ENCODE data around the gene NAALADL2.
A peak's percentile ranks its signal among the peaks of the same experiment; 100 is the strongest.

The NAALADL2 gene

DNA sequence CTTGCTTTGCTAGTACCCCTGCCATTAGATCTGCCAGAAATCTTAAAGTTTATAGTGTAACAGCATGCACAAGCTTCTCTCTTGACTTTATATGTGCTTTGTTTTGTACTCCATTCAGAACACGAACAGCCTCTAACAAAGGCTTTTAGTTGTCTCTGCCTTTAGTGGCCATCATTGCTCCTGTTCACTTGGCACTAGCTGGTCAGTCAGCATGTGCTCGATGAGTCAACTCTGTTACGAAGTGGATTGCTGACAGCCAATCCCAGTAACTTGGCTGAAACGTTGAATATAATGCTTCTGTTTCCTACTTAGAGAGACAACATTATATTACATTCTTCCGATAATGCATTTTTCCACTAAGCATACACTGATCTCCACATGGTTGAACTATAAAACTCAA is 349.2 kb downstream of the NAALADL2 start:
- DNase-seq (ENCODE audit: low read depth): no peak

GRCh38 chr3:175211466-175211865 is 352.3 kb downstream of the NAALADL2 start:
- DNase-seq (ENCODE audit: low read depth): no peak

GRCh38 chr3:175212896-175213295 is 353.8 kb downstream of the NAALADL2 start:
- DNase-seq (ENCODE audit: low read depth): peak; percentile 32

GRCh38 chr3:175214216-175214615 is 355.1 kb downstream of the NAALADL2 start:
- no peak for DNase-seq (ENCODE audit: low read depth)

- DNase-seq (ENCODE audit: low read depth): no peak
Measured at GRCh38 chr3:175215833-175216232, 356.7 kb downstream of the NAALADL2 start.

- DNase-seq (ENCODE audit: low read depth): no peak
Measured at GRCh38 chr3:175222356-175222755, 363.2 kb downstream of the NAALADL2 start.

GRCh38 chr3:175224051-175224450 is 364.9 kb downstream of the NAALADL2 start:
- DNase-seq (ENCODE audit: low read depth): no peak

GRCh38 chr3:175226444-175226843 is 367.3 kb downstream of the NAALADL2 start:
- DNase-seq (ENCODE audit: low read depth): no peak

GRCh38 chr3:175227126-175227525 is 368.0 kb downstream of the NAALADL2 start:
- no peak for DNase-seq (ENCODE audit: low read depth)

- DNase-seq (ENCODE audit: low read depth): no peak
Measured at GRCh38 chr3:175233957-175234940, 375.1 kb downstream of the NAALADL2 start.

DNA sequence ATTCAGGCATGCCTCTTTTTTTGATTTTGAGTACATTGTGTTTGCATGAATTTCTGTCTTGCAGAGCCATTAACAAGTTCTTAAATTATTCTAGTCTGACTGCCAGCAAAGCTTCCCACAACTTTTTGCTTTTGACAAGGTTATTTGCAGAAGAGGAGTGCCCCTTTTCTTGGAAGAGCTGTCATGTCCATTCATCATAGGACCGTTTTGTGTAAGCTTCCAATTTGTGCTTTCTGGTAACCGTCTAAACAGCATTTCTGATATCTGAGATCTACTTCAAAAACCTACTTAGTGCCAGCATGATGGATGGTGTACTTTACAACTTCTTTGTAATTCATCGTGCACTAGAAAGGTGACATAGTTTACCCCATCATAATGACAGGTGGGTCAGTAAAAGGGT is 379.7 kb downstream of the NAALADL2 start:
- no peak for DNase-seq (ENCODE audit: low read depth)

DNA sequence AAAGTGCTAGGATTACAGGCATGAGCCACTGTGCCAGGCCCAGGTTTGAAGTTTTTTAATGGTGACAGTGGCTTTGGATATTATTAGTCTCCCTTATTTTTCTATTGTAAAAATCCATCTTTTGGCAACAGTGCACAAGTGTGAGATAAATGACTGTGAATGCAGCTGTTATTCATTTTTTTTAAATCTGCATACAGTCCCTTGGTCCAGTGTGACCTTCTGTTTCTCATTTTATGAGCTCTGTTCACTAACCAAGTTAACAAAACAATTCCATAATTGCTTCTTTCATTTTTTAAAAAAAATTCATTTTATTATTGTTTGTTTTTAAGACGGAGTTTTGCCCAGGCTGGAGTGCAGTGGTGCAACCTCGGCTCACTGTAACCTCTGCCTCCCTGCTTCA is 381.8 kb downstream of the NAALADL2 start:
- DNase-seq (ENCODE audit: low read depth): no peak

- no peak for DNase-seq (ENCODE audit: low read depth)
Measured at GRCh38 chr3:175242243-175242642, 383.1 kb downstream of the NAALADL2 start.

DNA sequence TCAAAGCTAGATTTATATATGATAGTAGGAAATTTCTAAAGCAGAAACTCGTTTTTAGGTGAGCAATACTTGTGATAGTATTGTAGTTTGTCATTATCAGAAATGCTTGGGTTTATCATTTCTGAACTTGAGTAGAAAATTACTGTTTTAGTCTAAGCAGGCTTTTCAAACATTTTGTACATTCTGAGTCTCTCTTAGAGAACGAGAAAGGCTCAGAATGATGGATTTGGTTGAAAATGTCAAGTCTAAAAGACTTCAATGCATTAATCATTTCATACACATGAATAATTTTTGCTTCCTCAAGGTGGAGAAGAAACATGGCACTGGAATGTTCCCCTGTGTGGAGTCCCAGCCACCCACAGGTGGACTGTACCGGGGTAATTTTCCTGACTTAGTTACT is 387.1 kb downstream of the NAALADL2 start:
- no peak for DNase-seq (ENCODE audit: low read depth)

- no peak for DNase-seq (ENCODE audit: low read depth)
Measured at GRCh38 chr3:175246766-175247165, 387.6 kb downstream of the NAALADL2 start.

- no peak for DNase-seq (ENCODE audit: low read depth)
Measured at GRCh38 chr3:175247629-175248028, 388.5 kb downstream of the NAALADL2 start.

DNA sequence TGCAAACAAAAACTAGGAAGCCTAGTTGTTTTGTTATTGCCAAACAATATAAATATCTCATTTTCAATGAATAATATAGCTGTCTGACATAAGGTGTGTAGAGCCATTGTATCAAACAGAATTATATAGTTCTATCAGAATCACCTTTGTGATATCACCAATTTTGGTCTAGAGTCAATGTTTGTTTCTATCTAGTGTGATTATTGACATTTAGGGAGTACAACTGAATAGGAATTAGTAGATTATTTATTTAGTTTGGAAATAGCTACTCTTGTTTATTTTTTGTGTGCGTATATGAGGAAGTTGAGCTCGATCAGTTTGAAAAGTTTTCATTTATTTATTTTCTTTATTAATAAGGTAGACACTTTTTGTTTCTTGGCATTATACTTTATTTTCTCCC is 389.7 kb downstream of the NAALADL2 start:
- no peak for DNase-seq (ENCODE audit: low read depth)

DNA sequence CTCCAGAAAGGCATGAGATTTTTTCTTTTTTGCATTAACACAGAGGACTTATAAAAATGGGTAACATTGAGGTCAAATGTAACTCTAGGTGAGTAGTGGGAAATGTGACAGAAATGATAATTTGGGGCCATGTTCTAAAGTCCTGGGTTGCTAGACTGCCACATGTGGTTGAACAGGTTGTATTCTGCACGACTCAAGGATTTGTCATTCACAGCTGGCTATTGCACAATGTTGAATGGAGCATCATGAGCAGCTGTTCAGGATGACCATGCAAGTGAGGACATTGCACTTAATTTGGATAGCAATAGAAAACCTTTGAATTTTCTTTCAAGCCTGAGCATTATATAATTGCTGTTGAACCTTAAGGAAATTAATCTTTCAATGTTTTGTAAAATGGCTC is 396.6 kb downstream of the NAALADL2 start:
- DNase-seq (ENCODE audit: low read depth): no peak

GRCh38 chr3:175257123-175257522 is 398.0 kb downstream of the NAALADL2 start:
- no peak for DNase-seq (ENCODE audit: low read depth)

DNA sequence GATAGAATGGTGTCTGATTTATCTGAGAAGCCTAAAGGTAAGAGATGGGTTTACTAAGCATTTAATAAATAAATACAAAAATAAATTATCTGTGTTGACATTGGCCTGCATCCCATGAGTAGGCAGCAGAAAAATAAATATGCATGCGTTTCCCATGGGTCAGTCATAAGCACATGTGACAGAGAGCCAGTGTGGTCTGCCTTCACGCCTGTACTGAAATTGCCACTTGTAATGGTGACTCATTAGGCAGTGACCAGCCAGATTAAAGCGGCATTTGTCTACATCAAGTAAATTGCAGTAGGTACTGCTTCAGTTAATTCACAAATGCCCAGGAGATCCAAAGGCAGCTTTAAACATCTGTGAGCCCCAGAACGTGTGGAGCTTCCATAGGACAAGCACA is 399.6 kb downstream of the NAALADL2 start:
- no peak for DNase-seq (ENCODE audit: low read depth)

GRCh38 chr3:175260145-175260794 is 401.1 kb downstream of the NAALADL2 start:
- no peak for DNase-seq (ENCODE audit: low read depth)

DNA sequence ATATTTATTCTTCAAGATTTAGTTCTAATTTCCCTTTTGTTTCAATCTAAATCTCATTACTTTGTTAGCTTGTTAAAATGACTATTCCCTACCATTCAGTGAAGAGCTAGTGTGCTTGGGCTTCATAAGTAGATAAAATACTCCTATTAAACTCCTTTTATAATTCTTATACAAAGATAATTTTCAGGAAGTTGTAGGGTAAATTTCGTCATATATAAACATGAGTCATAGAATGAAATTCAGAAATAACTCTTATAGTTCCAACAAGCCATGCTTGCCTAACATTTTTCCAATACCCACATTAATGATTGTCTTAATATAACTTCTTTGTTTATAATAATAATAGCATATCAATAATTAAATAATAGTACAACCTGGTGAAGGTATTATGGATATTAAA is 407.3 kb downstream of the NAALADL2 start:
- DNase-seq (ENCODE audit: low read depth): no peak

DNA sequence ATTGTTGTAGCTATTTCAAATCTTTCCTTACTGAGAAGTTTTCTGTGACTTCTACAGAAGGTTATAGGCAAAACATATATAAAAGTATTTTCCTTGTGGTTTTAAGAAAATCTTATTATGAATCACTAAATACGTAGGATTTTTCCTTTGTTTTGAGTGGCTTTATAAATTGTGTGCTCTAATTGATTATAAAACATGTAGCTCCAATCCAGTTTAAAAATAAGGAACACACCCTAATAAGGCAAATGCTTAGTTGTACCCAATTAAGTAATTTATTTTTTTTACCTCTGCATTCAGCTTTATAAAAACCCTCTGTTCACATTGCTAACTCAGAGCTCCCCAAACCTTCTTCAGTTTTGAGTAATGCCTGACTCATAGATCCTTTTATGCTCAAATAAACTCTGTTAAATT is 408.0 kb downstream of the NAALADL2 start:
- no peak for DNase-seq (ENCODE audit: low read depth)
